GM21367 (cell line): ENCODE data around the gene NPLOC4.

ENCODE experiments used
- ATAC-seq: cut with Tn5 transposase; IDR thresholded peaks from one replicate; pipeline ENCODE4 v1.9.1; 2021; ENCODE audit not compliant: unreplicated experiment

Gene NPLOC4

DNA sequence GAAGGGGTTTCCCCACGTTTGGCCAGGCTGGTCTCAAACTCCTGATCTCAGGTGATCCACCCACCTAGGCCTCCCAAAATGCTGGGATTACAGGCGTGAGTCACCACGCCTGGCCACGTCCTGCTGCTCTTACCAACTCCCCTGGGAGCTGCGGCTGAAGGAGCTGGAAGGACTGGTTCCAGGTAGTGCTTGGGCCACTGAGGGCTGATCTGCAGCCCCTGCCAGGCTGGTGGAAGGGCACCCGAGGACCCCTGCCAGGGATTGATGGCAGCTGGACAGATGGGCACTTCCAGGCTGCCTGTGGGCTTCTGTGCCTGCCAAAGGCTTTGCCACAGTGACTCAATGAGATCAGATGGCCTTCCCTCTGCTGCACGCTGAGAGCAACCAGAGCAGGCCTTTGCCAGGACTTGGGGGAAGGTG lies 27.1 kb upstream of the NPLOC4 start:
- ATAC-seq, result no peak

DNA sequence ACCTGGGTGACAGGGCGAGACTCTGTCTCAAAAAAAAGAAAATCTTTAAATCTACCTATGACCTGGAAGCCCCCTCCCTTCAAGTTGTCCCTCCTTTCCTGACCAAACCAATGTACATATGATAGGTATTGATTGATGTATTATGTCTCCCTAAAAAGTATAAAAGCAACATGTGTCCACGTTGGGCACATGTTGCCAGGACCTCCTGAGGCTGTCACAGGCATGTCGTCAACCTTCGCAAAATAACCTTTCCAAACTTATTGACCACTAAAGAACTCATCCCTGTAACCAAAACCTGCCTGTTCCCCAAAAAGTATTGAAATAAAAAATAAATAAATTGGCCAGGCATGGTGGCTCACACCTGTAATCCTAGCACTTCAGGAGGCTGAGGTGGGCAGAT lies 25.1 kb upstream of the NPLOC4 start:
- ATAC-seq, result no peak

DNA sequence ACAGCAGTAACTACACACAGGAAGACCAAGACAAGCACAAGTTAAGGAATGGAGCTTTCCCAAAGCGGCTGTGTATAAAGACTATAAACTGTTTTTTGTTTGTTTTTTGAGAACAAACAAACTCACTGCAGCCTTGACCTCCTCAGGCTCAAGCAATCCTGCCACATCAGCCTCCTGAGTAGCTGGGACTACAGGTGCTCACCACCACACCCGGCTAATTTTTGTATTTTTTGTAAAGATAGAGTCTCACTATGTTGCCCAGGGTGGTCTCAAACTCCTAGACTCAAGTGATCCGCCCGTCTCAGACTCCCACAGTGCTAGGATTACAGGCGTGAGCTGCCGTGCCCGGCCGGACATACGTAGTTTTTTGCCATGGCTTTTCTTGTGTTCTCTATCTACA lies 23.5 kb upstream of the NPLOC4 start:
- ATAC-seq, result no peak

DNA sequence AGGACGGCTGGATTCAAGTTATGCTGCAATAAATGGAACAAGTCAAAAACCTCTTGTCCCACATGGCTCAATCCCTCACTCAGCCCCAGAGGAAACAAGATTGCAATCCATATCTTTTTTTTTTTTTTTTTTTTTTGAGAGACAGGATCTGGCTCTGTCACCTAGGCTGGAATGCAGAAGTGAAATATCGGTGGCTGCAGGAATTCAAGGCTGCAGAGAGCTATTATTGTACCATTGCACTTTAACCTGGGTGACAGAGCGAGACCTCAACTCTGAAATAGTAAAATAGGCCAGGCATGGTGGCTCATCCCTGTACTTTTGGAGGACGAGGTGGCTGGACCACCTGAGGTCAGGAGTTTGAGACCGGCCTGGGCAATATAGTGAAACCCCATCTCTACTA lies 22.1 kb upstream of the NPLOC4 start:
- no peak for ATAC-seq

DNA sequence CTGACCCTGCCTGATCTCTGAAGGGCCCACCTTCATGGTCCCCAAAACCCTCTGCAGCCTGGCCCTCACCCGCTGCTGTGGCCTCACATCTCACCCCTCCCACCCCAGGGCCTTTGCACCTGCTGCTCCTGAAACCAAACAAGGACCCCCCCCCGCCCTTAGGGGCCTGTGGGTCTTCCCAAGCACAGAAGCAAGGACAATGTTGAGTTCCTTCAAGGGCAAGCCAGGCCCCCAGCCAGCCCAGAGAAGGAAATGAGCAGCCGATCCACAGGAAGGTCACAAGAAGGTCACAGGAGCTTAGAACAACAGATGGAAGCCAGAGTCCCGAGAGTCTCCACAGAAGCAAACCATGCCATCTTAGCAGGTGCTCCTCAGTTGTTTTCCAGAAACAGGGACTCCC lies 19.9 kb upstream of the NPLOC4 start:
- ATAC-seq, result no peak

DNA sequence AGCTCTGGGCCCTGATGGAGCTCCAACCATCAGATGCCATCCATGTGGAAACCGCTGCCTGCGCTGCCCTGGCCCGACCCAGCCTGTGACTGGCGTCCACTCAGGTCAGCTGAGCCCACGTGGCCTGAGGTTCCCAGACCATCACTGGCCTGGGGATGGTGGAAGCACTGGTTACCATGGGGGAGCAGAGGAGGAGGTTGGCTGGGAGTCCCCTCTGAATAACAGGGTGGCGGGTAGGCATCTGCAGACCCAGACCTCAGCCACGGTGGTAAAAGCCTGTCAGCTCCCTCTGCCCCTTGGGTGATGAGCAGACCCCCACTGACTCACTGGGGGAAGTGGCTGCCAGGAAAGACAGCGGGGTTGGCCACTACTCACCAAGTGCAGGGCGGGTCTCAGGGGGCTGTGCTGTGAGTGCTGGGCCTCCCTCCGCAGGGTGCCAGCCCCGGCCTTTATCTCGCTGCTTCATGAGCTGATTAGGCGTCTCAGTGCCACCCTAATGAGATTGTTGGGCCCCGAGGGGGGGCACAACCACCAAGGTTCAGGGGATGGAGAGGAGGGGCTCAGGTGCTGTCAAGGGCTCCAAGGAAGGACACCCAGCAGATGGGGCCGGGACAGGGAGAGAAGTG lies 19.3 kb upstream of the NPLOC4 start, which contains the start of gene PDE6G:
Gene PDE6G (minus strand): TSS at position 425 of the 626 bp plus-strand sequence. CDS start 3,237 bp downstream, outside the sequence.
- no peak for ATAC-seq

DNA sequence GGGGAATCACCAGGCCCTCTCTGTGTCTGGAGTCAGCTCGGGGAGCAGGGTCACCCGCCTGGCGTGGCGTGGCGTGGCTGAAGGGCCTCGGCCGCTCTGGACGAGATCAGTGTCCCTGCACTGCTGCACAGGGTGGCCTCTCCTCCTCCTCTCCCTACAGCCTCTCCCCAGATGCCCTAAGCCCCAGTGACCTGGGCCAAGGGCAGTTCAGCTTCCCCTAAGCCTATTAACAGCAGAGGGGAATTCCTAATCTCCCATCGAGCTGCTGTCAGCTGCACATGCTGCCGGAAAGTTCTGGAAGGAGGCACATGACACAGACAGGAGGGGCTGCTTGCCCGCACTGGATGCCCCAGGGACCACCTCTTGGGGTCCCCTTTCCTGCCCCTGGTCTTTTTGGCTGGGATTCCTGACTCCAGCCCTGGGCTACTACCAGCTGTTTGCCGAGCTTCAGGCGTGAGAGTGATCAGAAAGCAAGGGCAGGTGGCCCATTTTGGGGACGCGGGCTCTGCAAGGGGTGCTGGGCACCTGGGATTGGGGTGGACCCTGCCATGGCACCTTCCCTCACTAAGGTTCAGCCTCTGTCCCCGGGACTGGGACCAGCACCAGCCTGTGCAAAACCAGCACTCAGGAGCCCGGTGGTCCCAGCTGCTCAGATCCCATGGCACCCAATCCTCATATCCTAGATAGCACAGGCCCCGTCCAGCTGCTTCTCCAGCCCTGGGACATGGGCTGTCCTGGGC lies 18.6 kb upstream of the NPLOC4 start:
- no peak for ATAC-seq

DNA sequence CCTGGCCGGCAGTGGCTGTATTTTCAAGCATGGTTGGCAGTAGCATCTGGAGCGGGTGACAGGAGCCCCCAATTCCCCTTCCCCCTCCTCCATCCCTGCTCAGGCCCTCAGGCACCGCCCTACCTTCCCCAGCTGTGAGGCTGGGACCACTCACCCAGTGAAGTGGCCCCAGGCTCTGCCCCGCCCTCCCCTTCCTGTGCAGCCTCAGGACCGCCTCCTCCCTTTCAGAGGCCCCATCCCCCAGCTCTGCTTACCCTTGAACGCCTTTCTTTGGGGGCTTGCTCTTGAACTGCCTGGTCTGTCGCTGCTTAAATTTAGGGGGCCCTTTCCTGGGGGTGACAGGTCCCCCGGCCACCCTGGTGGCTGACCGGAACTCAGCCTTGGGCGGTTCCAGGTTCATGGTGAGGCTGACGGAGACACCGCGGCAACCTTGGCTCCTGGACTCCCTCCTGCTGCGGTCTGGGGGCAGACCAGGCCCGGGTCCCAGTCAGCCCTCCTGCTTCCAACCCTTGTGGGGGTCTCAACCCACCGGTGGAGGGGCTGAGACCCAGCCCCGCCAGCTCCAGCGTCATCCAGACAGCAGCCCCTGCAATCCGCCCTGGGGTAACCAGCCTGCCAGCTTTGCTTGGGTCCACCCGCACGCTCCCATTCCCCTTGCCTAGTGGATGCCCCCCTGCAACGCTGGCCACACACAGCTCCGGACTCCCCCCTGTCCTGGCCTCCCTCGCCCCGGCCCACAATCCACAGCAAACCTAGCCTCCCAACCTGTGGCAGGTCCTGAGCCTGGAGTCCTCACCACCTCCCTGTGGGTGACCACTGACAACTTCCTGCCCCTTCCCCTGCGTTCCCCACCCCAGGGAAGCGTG lies 16.2 kb upstream of the NPLOC4 start:
- no peak for ATAC-seq

DNA sequence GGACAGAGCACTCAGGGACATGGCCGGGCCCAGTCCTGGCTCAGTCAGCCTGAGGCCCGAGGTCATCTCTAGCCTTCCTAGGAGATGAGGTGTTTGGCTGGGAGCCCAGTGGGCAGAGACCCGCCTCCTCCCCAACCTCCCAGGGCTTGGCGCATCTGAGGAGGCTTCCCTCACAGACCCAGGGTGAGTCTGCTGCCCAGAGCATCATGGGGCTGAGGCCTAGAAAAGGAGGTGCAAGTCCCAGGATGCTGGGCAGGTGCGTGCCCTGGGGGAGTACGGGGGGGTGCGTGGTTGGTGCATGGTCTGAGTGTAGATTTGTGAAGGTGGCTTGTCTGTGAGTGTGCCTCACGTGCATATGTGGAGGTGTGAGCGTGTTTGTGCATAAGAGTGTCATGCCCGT lies 14.8 kb upstream of the NPLOC4 start:
- no peak for ATAC-seq

DNA sequence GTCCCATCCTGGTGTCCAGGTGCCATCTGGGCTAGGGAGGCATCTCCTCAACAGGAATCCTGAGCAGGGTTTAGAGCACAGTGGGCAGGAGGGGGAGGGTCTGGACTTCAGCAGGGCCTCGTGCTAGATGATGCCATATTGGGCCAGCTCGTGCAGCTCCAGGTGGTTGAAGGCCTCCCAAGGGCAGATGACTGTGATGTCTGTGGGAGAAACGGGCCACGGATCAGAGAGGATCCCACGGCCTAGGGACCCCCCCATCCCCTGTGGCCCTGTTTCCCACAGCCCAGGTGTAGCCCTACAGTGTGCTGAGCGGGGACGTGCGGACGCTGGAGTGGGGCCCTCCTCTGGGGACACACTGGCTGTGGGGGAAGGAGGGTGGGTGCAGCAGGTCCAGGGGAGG lies 14.0 kb upstream of the NPLOC4 start:
- no peak for ATAC-seq

DNA sequence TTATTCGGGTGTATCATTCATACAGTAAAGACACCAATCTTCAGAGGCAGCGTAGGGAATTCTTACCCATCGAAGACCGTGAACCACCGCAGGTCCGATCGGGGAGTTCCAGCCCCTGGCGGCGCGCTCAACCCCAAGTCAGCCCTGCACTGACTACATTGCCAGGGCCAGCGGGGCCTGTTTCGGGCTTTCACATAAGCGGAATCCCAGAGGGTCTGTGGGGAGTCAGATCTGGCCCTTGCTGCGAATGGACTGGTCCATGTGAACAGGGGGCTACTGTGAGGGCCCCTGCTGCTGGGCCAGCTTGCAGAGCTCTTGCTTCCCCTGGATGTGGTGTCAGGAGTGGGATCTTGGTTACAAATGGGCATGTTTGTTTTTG lies 11.8 kb upstream of the NPLOC4 start:
- ATAC-seq, result no peak

DNA sequence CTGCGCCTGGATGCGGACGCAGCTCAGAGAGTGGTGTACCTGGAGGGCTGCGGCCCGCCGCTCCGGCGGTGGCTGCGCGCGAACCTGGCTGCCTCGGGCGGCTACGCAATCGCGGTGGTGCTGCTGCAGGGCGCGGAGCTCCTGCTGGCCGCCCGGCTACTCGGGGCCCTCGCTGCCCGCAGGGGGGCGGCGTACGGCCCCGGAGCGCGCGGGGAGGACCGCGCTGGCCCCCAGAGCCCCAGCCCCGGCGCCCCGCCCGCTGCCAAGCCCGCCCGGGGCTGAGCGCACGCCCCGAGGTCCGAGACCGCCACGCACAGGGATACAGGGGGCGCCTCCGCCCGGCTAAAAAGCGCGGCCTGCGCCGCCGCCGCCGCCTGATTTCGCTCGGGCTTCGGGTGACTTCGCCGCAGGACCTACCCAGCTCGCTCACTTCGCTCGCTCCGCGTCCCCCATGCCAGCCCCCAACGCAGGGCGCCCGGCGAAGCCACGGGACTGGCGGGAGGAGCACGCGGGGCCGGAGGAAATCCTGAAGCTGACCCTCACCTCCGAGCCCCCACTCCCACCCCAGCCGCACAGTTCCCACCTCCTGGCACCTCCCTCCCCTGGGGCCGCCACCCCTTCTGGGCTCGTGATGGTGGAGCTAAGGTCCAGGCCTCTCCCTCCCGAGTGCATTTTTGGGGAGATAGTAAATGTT lies 11.2 kb upstream of the NPLOC4 start:
- ATAC-seq, result no peak

DNA sequence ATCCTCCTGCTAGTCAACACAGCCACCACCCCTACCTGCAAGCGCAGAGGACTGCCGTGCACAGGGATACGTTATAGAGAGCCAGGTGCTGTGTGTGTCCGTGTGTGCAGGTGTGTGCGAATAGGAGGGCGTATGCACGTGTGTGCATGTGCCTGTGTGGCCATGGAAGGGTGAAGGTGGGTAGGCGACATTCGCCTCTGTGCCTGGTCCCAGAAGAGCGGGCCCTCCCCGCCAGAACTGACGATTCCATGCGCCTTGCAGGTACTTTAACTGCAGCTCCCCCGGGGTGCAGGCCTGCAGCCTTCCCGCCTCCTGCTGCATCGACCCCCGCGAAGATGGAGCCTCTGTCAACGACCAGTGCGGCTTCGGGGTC lies 10.7 kb upstream of the NPLOC4 start:
- no peak for ATAC-seq

DNA sequence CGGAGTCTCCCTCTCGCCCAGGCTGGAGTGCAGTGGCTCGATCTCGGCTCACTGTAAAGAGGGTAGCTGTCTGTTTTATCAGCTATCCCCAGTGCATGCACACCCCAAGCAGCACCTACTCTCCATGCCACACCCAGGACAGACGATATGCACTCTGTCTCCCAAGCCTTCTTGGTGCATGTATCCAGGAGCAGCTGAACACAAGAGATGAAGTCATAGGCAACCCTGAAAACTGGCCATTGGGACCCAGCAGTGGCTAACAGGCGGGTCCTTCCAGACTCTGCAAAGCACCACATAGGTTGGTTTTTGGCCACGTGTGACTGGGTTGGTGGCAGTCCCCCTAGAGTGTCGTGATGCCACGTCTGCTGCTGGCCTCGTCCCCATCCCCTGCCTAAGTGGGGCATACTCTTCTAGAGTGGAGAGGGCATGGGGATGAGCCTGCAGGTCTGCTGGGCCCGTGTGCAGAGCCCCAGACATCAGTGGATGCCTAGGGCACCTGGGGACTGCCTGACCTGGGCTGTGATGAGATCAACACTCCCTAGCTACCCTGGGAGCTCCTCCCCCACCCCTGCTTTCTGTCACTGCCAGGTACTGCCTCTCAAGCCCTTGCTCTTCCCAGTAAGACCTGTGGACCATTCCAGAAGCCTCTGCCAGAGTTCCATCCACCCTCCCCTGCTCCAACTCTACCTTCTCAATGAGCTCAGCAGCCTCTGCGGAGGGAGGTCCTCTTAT lies 10.1 kb upstream of the NPLOC4 start:
- no peak for ATAC-seq

DNA sequence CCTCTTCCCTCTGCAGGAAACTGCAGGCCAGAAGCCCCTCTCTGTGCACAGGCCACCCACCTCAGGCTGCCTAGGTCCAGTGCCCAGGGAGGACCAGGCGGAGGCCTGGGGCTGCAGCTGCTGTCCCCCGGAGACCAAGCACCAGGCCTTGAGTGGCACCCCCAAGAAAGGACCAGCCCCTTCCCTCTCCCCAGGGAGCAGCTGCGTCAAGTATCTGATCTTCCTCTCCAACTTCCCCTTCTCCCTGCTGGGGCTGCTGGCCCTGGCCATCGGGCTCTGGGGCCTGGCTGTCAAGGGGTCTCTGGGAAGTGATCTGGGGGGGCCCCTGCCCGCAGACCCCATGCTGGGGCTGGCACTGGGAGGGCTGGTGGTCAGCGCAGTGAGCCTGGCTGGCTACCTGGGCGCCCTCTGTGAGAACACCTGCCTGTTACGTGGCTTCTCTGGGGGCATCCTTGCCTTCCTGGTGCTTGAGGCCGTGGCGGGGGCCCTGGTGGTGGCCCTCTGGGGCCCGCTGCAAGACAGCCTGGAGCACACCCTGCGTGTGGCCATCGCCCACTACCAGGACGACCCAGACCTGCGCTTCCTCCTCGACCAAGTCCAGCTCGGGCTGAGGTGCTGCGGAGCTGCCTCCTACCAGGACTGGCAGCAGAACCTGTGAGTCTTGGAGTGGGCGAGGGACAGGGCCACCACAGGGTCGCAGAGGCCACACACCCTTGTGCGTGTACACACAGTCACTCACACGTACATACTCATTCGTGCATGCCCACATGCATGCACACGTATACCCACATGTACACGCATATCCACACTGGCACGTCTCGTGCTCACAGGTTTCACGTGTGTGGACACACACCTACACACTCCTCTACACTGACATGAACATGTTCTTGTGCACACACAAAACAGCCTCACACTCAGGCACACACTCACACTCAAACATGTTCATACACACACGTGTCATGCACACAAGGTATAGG lies 8.4 kb upstream of the NPLOC4 start:
- no peak for ATAC-seq

DNA sequence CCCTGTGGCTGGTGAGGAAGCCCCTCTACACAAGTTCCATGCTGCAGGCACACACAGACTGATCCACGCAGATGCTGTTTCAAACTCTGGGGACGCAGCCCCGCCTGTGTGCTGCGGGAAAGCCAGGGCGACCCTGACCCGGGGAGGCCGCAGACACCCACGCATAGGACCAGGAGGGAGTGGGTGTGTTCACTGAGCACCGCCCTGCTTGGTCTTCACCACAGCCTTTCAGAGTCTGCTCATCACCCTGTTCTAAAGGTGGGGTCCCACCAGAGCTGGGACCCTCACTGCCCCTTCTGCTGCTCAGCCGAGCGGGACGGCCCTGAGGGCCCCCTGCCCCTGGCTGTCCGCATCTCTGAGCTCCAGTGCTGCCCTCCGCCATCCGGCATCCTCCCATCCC lies 7.6 kb upstream of the NPLOC4 start:
- no peak for ATAC-seq

DNA sequence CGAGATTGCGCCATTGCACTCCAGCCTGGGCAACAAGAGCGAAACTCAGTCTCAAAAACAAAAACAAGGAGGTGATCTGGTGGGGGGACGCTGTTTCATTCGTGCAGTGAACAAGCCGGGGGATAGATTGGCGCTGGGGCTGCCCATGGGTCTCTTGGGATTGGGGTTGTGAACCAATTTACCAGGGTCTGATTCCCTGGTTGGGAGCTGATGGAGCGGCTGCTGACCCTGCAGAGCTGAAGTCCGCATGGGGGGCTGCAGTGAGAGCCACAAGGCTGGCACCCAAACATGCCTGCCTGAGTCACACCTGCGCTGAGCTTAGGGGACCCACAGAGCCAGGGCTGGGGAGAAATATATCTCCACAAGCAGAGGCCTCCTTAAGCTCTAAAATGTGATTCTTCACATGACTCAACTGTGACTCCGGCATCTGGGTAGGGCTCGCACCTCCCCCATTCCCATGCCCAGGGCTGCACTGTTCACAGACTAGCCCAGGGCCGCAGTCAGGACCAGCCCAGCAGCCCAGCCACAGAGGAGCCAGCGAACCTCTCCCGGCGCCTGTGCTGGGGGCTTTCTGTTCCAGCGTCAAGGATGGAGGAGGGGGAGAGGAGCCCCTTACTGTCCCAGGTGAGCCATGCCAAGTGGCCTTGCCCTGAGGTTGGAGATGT lies 5.0 kb upstream of the NPLOC4 start:
- ATAC-seq, result no peak

DNA sequence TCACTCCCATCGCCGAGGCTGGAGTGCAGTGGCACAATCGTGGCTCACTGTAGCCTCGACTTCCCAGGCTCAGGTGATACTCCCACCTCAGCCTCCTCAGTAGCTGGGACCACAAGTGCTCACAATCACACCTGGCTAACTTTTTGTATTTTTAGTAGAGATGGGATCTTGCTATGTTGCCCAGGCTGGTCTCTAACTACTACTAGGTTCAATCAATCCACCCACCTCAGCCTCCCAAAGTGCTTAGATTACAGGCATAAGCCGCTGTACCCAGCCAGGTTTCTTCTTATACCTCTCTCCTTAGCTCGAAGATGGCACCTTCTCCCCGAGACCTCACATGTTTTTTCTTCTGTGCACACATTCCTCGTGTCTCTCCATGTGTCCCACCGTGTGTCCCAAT lies 3.1 kb upstream of the NPLOC4 start:
- no peak for ATAC-seq

DNA sequence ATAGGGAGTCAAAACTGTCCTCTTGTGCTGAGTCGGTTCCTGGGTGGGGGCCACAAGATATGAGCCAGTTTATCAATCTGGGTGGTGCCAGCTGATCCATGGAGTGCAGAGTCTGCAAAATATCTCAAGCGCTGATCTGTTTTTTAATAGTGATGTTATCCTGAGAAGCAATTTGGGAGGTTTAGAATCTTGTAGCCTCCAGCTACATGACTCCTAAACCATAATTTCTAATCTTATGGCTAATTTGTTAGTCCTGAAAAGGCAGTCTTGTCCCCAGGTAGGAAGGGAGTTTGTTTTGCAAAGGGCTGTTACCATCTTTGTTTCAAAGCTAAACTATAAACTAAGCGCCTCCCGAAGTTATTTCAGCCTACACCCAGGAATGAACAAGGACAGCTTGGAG lies 1.8 kb upstream of the NPLOC4 start:
- no peak for ATAC-seq
